ENCODE data around the gene FBXO42. TPM values are rescaled to one million over a fixed set of nuclear protein-coding genes. Genes with fewer than 3 reads are reported as not detected.
A peak's percentile ranks its signal among the peaks of the same experiment; 100 is the strongest.

Gene FBXO42
- total and polyA plus RNA-seq, 2 of the 13 experiments (the other 11 are each of a cell fraction or from before 2014, with no cell fraction given), result 7.6 to 17.5 TPM

DNA sequence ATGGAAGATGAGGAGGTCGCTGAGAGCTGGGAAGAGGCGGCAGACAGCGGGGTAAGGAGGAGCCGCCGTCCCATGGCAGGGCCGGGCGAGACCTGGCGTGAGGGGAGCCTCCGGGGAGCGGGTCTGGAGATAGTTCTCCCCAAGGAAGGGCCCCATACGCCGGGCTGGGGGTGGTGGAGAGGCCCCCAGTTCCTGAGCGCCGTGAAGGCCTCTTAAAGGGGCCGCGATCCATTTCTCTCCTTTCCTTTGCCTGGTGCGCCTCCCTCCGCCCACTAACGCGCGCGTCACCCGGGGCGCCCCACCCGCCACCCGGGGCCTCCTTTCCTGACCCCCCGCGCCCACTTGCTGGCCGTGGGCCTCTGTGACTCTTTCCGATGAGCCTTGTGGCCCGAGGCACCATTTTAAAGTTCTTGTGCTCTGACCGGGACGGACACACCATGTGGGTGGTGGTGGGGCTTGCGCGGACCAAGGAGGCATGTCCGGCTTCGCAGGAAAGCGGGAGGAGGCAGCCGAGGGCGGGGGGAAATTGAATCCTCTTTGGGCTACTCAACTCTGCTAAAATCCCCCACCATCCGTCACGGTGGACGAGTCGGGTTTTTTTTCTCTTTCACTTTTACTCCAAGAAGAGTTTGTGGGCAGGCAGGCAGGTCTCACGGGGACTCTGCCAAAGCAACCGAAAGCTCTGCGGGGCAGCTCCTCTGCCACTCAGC is 15.1 kb upstream of the FBXO42 start (continued):
- TF ChIP-seq, protein P1, sequence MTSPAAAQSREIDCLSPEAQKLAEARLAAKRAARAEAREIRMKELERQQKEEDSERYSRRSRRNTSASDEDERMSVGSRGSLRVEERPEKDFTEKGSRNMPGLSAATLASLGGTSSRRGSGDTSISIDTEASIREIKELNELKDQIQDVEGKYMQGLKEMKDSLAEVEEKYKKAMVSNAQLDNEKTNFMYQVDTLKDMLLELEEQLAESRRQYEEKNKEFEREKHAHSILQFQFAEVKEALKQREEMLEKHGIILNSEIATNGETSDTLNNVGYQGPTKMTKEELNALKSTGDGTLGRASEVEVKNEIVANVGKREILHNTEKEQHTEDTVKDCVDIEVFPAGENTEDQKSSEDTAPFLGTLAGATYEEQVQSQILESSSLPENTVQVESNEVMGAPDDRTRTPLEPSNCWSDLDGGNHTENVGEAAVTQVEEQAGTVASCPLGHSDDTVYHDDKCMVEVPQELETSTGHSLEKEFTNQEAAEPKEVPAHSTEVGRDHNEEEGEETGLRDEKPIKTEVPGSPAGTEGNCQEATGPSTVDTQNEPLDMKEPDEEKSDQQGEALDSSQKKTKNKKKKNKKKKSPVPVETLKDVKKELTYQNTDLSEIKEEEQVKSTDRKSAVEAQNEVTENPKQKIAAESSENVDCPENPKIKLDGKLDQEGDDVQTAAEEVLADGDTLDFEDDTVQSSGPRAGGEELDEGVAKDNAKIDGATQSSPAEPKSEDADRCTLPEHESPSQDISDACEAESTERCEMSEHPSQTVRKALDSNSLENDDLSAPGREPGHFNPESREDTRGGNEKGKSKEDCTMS (CRISPR knock-in tag; conservative IDR thresholded peaks at IDR 0.05), result 0 out of 2 replicates have a peak, but pooled peaks have one; percentile 42
- TF ChIP-seq RXRB (CRISPR knock-in tag; IDR thresholded peaks at IDR 0.05; ENCODE audit: borderline replicate concordance), result 0 out of 2 replicates have a peak, but pooled peaks have one; percentile 11
- TF ChIP-seq SAP130 (CRISPR knock-in tag; IDR thresholded peaks at IDR 0.05; ENCODE audit: low read depth), result peak; percentile 66; the same call in 1 of the 2 replicates
- no peak; the same call in 1 of the 2 replicates for TF ChIP-seq ZNF230 (CRISPR knock-in tag; IDR thresholded peaks at IDR 0.05)
- TF ChIP-seq KAT8 (CRISPR knock-in tag; IDR thresholded peaks at IDR 0.05), result peak; percentile 64; the same call in 1 of the 2 replicates
- TF ChIP-seq CBFB (CRISPR knock-in tag; IDR thresholded peaks at IDR 0.05), result no peak
- TF ChIP-seq, protein P2, sequence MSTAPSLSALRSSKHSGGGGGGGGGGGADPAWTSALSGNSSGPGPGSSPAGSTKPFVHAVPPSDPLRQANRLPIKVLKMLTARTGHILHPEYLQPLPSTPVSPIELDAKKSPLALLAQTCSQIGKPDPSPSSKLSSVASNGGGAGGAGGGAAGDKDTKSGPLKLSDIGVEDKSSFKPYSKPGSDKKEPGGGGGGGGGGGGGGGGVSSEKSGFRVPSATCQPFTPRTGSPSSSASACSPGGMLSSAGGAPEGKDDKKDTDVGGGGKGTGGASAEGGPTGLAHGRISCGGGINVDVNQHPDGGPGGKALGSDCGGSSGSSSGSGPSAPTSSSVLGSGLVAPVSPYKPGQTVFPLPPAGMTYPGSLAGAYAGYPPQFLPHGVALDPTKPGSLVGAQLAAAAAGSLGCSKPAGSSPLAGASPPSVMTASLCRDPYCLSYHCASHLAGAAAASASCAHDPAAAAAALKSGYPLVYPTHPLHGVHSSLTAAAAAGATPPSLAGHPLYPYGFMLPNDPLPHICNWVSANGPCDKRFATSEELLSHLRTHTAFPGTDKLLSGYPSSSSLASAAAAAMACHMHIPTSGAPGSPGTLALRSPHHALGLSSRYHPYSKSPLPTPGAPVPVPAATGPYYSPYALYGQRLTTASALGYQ (CRISPR knock-in tag; IDR thresholded peaks at IDR 0.05), result peak; percentile 68; the same call in 1 of the 2 replicates
- no peak for TF ChIP-seq ADNP (CRISPR knock-in tag; IDR thresholded peaks at IDR 0.05)
- TF ChIP-seq ETV5 (CRISPR knock-in tag; IDR thresholded peaks at IDR 0.05; ENCODE audit: borderline replicate concordance), result no peak
- peak; percentile 53; the same call in 1 of the 2 replicates for TF ChIP-seq ETV6 (CRISPR knock-in tag; conservative IDR thresholded peaks at IDR 0.05)
- TF ChIP-seq ZNF839 (CRISPR knock-in tag; IDR thresholded peaks at IDR 0.05; ENCODE audit: borderline replicate concordance), result no peak
- TF ChIP-seq ZNF652 (CRISPR knock-in tag; IDR thresholded peaks at IDR 0.05; ENCODE audit: borderline replicate concordance, low read depth), result no peak
- TF ChIP-seq U2AF2 (IDR thresholded peaks at IDR 0.05; ENCODE audit: low read depth, low read length), result no peak
- TF ChIP-seq ZC3H4 (CRISPR knock-in tag; IDR thresholded peaks at IDR 0.05; ENCODE audit: borderline replicate concordance), result no peak
- TF ChIP-seq ZNF773 (CRISPR knock-in tag; IDR thresholded peaks at IDR 0.05; ENCODE audit: borderline replicate concordance), result peak; percentile 56; the same call in 1 of the 2 replicates
- TF ChIP-seq EEA1 (CRISPR knock-in tag; IDR thresholded peaks at IDR 0.05; ENCODE audit: borderline replicate concordance), result no peak
- no peak for TF ChIP-seq NR2F6 (IDR thresholded peaks at IDR 0.05)
- TF ChIP-seq NR2F6 (CRISPR knock-in tag; IDR thresholded peaks at IDR 0.05), result no peak
- no peak for TF ChIP-seq ATRX (CRISPR knock-in tag; IDR thresholded peaks at IDR 0.05; ENCODE audit: borderline replicate concordance)
- TF ChIP-seq KDM5B (CRISPR knock-in tag; IDR thresholded peaks at IDR 0.05; ENCODE audit: borderline replicate concordance), result no peak; the same call in 1 of the 2 replicates
- TF ChIP-seq SIX1 (CRISPR knock-in tag; IDR thresholded peaks at IDR 0.05; ENCODE audit: borderline replicate concordance), result 0 out of 2 replicates have a peak, but pooled peaks have one; percentile 14
- TF ChIP-seq ZSCAN12 (CRISPR knock-in tag; IDR thresholded peaks at IDR 0.05), result no peak
- TF ChIP-seq, protein P3, sequence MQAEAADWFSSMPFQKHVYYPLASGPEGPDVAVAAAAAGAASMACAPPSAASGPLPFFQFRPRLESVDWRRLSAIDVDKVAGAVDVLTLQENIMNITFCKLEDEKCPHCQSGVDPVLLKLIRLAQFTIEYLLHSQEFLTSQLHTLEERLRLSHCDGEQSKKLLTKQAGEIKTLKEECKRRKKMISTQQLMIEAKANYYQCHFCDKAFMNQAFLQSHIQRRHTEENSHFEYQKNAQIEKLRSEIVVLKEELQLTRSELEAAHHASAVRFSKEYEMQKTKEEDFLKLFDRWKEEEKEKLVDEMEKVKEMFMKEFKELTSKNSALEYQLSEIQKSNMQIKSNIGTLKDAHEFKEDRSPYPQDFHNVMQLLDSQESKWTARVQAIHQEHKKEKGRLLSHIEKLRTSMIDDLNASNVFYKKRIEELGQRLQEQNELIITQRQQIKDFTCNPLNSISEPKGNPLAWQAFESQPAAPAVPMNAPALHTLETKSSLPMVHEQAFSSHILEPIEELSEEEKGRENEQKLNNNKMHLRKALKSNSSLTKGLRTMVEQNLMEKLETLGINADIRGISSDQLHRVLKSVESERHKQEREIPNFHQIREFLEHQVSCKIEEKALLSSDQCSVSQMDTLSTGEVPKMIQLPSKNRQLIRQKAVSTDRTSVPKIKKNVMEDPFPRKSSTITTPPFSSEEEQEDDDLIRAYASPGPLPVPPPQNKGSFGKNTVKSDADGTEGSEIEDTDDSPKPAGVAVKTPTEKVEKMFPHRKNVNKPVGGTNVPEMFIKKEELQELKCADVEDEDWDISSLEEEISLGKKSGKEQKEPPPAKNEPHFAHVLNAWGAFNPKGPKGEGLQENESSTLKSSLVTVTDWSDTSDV (CRISPR knock-in tag; IDR thresholded peaks at IDR 0.05), result peak; percentile 92
- peak; percentile 56; the same call in 1 of the 2 replicates for TF ChIP-seq KDM2A (CRISPR knock-in tag; IDR thresholded peaks at IDR 0.05; ENCODE audit: borderline replicate concordance, low read depth)
- no peak for TF ChIP-seq MEIS1 (CRISPR knock-in tag; IDR thresholded peaks at IDR 0.05; ENCODE audit: borderline replicate concordance)
